ENCODE results near the gene GLIS1. TPM values are rescaled to one million over a fixed set of nuclear protein-coding genes. Genes with fewer than 3 reads are reported as not detected.

Gene GLIS1
- total RNA-seq, 4 donors from 2014 or later, result not detected

DNA sequence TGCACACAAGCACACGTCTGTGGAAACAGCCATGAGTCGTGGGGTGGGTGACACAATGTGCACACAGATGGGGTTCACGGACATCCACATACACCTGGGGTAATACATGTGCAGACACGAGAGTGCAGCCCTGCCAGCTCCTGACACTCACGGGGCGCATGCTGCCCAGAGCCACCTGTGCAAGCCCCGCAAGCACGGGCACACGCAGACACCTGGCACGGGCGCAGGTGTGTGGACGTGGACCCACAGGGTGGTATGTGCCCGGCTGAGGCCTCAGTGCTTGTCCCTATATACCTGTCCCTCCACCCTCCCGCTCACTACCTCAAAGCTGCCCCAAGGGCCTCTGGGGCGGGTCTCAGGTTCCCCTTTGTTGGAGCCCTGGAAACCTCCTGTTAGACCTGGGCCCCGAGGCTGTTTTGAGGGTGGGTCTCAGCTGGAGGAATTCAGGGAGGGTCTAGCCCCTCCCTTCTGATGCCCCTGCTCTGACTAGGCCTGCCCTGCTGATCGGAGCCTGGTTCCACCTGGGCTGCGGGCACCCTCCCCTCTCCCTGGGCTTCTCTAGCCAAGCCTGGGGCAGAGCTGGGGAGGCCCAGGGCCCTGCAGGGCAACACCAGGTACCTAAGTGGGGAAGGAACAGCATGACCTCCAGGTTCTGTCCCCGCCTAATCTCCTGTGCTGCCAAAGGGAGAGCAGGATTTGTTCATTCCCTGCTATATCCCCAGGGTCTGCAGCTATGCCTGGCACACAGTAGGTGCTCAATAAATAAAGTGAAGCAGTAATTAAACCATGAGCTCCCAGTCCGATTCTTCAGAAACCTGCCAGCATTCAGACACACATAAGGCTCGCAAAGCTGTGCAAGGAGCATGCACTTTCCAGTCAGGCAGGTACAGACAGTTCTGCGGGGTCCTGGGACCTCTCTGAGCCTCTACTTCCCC lies 230.6 kb downstream of the GLIS1 start:
- H3K36me3 ChIP-seq, result no peaks in the 10 kb centered on the region
- in situ Hi-C loops (cut with MboI; ENCODE audit: low sequenced_read_pairs in 4 of 4) (no loop called here), intact Hi-C loops (cut with DNase I; ENCODE audit: low total_unique reads) (no loop called here)
- no peaks in the 10 kb centered on the region for H3K27me3 ChIP-seq
- ATAC-seq (no peak), DNase-seq (no peak)
- H3K9me3 ChIP-seq, result no peaks in the 10 kb centered on the region
- no peaks in the 10 kb centered on the region for H3K4me1 ChIP-seq
- no peak for TF ChIP-seq POLR2A (IDR thresholded peaks at IDR 0.05)
- TF ChIP-seq, protein P1, sequence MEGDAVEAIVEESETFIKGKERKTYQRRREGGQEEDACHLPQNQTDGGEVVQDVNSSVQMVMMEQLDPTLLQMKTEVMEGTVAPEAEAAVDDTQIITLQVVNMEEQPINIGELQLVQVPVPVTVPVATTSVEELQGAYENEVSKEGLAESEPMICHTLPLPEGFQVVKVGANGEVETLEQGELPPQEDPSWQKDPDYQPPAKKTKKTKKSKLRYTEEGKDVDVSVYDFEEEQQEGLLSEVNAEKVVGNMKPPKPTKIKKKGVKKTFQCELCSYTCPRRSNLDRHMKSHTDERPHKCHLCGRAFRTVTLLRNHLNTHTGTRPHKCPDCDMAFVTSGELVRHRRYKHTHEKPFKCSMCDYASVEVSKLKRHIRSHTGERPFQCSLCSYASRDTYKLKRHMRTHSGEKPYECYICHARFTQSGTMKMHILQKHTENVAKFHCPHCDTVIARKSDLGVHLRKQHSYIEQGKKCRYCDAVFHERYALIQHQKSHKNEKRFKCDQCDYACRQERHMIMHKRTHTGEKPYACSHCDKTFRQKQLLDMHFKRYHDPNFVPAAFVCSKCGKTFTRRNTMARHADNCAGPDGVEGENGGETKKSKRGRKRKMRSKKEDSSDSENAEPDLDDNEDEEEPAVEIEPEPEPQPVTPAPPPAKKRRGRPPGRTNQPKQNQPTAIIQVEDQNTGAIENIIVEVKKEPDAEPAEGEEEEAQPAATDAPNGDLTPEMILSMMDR (IDR thresholded peaks at IDR 0.05 in 4 of 5, conservative IDR thresholded peaks at IDR 0.05 in 1 of 5), result no peak
- H3K4me3 ChIP-seq, result no peak overlapping the region
- no peak overlapping the region for H3K27ac ChIP-seq

DNA sequence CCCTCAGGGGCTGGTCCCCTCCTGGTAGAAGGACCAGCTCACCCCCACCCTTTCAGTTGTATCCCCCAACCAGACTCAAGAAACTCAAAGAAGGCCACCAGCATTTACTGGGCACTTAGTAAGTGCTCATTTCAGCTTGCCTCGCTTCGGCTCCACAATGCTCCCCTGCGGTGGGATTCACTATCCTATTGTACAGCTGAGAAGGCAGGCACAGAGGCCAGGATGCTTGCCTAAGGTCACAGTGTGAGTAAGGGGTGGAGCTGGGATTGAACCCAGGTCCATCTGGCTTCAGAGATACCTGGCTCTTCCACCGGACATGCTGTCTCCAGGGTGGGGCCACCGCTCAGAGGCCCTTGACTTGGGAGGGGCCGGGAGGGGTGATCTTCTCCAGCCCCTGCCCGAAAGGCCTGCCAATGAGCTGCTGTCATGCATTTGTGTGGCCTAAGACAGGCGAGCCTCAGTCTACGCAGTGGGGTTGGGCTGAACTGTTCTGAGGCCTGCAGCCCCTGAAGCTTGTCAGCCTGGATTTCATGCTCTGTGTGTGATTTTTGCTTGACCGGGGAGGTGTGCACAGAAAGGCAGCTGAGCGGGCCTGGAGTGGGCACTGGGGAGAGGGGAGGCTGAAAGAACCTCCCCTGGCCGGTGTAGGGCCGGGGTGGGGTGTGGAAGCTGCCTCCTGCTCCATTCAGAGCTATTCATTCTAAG lies 231.7 kb downstream of the GLIS1 start:
- in situ Hi-C loops (cut with MboI; ENCODE audit: low sequenced_read_pairs in 4 of 4), result no loop called here

DNA sequence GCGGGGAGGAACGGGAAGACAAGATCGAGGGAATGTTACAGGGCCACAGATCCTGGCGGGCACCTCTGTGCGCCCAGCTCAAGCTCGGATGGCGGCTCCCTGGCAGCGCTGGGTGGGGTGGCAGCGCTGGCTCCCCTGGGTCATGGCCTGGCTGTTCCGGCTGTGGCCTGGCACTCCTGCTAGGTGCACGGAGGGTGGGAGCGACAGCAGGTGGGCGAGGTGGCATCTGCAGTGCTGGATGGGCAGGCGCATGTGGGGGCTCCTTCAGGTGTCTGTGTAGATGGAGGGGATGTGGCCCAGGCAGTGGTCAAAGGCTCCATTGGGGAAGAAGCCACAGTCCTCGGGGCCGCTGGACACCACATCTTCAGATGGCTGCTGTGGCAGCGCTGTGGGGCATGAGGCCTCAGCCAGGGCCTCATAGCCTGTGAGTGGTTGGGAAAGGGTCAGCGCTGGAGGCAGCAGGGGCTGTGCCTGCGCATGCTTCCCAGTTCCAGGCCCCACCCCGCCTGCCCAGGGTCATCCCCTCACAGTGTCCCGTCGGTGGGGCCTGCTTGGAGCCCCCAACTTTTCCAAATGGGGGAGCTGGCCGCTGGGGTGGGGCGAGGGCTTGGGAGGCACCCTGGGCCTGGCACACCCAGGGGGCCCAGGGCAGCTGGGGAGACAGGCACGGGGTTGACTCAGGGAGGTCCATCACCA lies 232.5 kb downstream of the GLIS1 start:
- Histone ChIP-seq H3K9me3 (no peaks in the 10 kb centered on the region), H3K27ac (no peak overlapping the region), H3K4me3 (no peak overlapping the region), H3K36me3 (no peaks in the 10 kb centered on the region), H3K4me1 (no peaks in the 10 kb centered on the region), H3K27me3 (no peaks in the 10 kb centered on the region)
- TF ChIP-seq POLR2A (IDR thresholded peaks at IDR 0.05), result no peak
- TF ChIP-seq, protein P1 (IDR thresholded peaks at IDR 0.05 in 4 of 5, conservative IDR thresholded peaks at IDR 0.05 in 1 of 5), result no peak
- in situ Hi-C loops (cut with MboI; ENCODE audit: low sequenced_read_pairs in 4 of 4), result no loop called here
- no peak for ATAC-seq
- no peak for DNase-seq
- intact Hi-C loops (cut with DNase I; ENCODE audit: low total_unique reads), result no loop called here

More for the DNA sequence above, 231.7 kb downstream of the GLIS1 start:
- TF ChIP-seq, protein P1 (IDR thresholded peaks at IDR 0.05 in 4 of 5, conservative IDR thresholded peaks at IDR 0.05 in 1 of 5), result no peak
- no peak for TF ChIP-seq POLR2A (IDR thresholded peaks at IDR 0.05)
- DNase-seq (no peak), ATAC-seq (no peak)
- H3K9me3 ChIP-seq, result no peaks in the 10 kb centered on the region
- intact Hi-C loops (cut with DNase I; ENCODE audit: low total_unique reads), result no loop called here
- no peaks in the 10 kb centered on the region for H3K36me3 ChIP-seq
- no peak overlapping the region for H3K4me3 ChIP-seq
- H3K27ac ChIP-seq, result no peak overlapping the region
- H3K27me3 ChIP-seq, result no peaks in the 10 kb centered on the region
- no peaks in the 10 kb centered on the region for H3K4me1 ChIP-seq

DNA sequence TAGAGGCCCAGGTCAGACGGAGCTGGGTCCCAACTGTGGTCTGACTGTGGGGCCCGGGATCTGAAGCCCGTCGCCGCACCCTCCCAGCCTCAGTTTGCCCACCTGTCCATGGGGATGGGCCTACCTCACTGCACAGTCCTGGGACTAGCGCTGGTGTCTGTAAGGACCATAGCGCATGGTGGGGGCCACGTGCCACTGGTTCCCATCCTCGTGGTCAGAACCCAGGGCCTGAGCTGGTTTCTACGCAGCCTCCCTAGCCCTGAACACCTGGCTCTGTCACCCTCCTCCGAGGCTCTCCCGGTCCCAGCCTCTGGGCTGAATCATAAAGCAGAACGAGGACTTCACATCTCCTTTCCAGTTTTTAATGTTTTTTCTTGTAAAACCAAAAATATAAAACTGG lies 233.1 kb downstream of the GLIS1 start:
- intact Hi-C loops (cut with DNase I; ENCODE audit: low total_unique reads) (no loop called here), in situ Hi-C loops (cut with MboI; ENCODE audit: low sequenced_read_pairs in 4 of 4) (no loop called here)
- ATAC-seq, result no peak
- TF ChIP-seq, protein P1 (IDR thresholded peaks at IDR 0.05 in 4 of 5, conservative IDR thresholded peaks at IDR 0.05 in 1 of 5), result no peak
- TF ChIP-seq POLR2A (IDR thresholded peaks at IDR 0.05), result no peak
- no peaks in the 10 kb centered on the region for H3K36me3 ChIP-seq
- no peaks in the 10 kb centered on the region for H3K27me3 ChIP-seq
- H3K9me3 ChIP-seq, result no peaks in the 10 kb centered on the region
- no peaks in the 10 kb centered on the region for H3K4me1 ChIP-seq
- no peak for DNase-seq
- no peak overlapping the region for H3K27ac ChIP-seq
- no peak overlapping the region for H3K4me3 ChIP-seq
